HepG2 (cell line): ENCODE data around the gene ZNF513. TPM values are rescaled to one million over a fixed set of nuclear protein-coding genes. Genes with fewer than 3 reads are reported as not detected.
A peak's percentile ranks its signal among the peaks of the same experiment; 100 is the strongest.

Experiments used
- ARNTL ChIP-seq: sonication (generic); formaldehyde crosslinking; IDR thresholded peaks from 2 replicates; pipeline ENCODE4 v1.4.0; 2020; ENCODE audit warnings: mild to moderate bottlenecking, missing genetic modification reagents
- BRD4 ChIP-seq: sonication (generic); formaldehyde crosslinking; IDR thresholded peaks from 2 replicates; pipeline ENCODE4 v1.4.0; 2020; ENCODE audit warnings: missing genetic modification reagents
- CSRNP1 ChIP-seq: sonication (generic); formaldehyde crosslinking; IDR thresholded peaks from 2 replicates; pipeline ENCODE4 v1.8.1; 2023; ENCODE audit warnings: mild to moderate bottlenecking, missing genetic modification reagents
- DNMT3B ChIP-seq: conservative IDR thresholded peaks from 2 replicates; pipeline ENCODE4 v1.6.1; 2016; ENCODE audit warnings: missing biosample characterization, control low read depth
- ELF3 ChIP-seq: IDR thresholded peaks from 2 replicates; pipeline ENCODE4 v1.6.1; 2016; ENCODE audit warnings: missing genetic modification reagents, missing compliant biosample characterization
- ETV6 ChIP-seq: sonication (generic); formaldehyde crosslinking; conservative IDR thresholded peaks from 2 replicates; pipeline ENCODE4 v1.4.0; 2020; ENCODE audit warnings: missing genetic modification reagents
- FOSL2 ChIP-seq: sonication (generic); formaldehyde crosslinking; IDR thresholded peaks from 2 replicates; pipeline ENCODE4 v1.4.0; 2020; ENCODE audit warnings: missing genetic modification reagents
- KDM2A ChIP-seq: sonication (generic); formaldehyde crosslinking; IDR thresholded peaks from 2 replicates; pipeline ENCODE4 v1.4.0; 2020; ENCODE audit warnings: low read depth, missing genetic modification reagents, borderline replicate concordance
- LCORL ChIP-seq, 2 experiments: fragments of 450-650 bp in 1 of 2; sonication (generic) in 1 of 2; formaldehyde crosslinking in 1 of 2; IDR thresholded peaks; 2 replicates each; pipeline versions ENCODE4 v1.5.0 to v1.6.1; 2017 to 2020; ENCODE audit warnings: antibody characterized with exemption in 1 of 2, missing genetic modification reagents in 1 of 2
- NFE2L2 ChIP-seq: fragments of 150-350 bp; IDR thresholded peaks from 2 replicates; pipeline ENCODE4 v1.6.1; 2014; ENCODE audit warnings: low read length
- NR1H2 ChIP-seq: sonication (generic); formaldehyde crosslinking; IDR thresholded peaks from 2 replicates; pipeline ENCODE4 v1.8.1; 2022; ENCODE audit warnings: low read depth, missing genetic modification reagents, borderline replicate concordance
- NRL ChIP-seq: sonication (generic); formaldehyde crosslinking; IDR thresholded peaks from 2 replicates; pipeline ENCODE4 v1.5.0; 2020; ENCODE audit warnings: missing genetic modification reagents, mild to moderate bottlenecking, moderate library complexity, borderline replicate concordance
- RBM22 ChIP-seq: fragments of 200-400 bp; formaldehyde crosslinking; optimal IDR thresholded peaks from 2 replicates; pipeline ENCODE3; 2017; ENCODE audit warnings: mild to moderate bottlenecking, low read length, moderate library complexity
- SCMH1 ChIP-seq: sonication (generic); formaldehyde crosslinking; IDR thresholded peaks from 2 replicates; pipeline ENCODE4 v1.9.0; 2021; ENCODE audit warnings: missing genetic modification reagents, mild to moderate bottlenecking, borderline replicate concordance
- TEAD2 ChIP-seq: sonication (generic); formaldehyde crosslinking; IDR thresholded peaks from 2 replicates; pipeline ENCODE4 v1.9.0; 2021; ENCODE audit warnings: missing genetic modification reagents
- UBTF ChIP-seq: sonication (generic); formaldehyde crosslinking; IDR thresholded peaks from 2 replicates; pipeline ENCODE4 v1.4.0; 2020; ENCODE audit warnings: mild to moderate bottlenecking, missing genetic modification reagents
- ZFP37 ChIP-seq: sonication (generic); formaldehyde crosslinking; IDR thresholded peaks from 2 replicates; pipeline ENCODE4 v1.4.0; 2020; ENCODE audit warnings: missing genetic modification reagents, borderline replicate concordance
- ZNF207 ChIP-seq: fragments of 450-650 bp; IDR thresholded peaks from 2 replicates; pipeline ENCODE4 v1.6.1; 2016; ENCODE audit warnings: antibody characterized with exemption, borderline replicate concordance
- ZNF317 ChIP-seq: sonication (generic); formaldehyde crosslinking; IDR thresholded peaks from 2 replicates; pipeline ENCODE4 v1.5.0; 2020; ENCODE audit warnings: mild to moderate bottlenecking, missing genetic modification reagents
- ZNF451 ChIP-seq: sonication (generic); formaldehyde crosslinking; IDR thresholded peaks from 2 replicates; pipeline ENCODE4 v1.5.0; 2020; ENCODE audit warnings: mild to moderate bottlenecking, missing genetic modification reagents
- ZNF572 ChIP-seq: sonication (generic); formaldehyde crosslinking; IDR thresholded peaks from 2 replicates; pipeline ENCODE4 v1.5.1; 2020; ENCODE audit warnings: mild to moderate bottlenecking, missing genetic modification reagents
- ZNF607 ChIP-seq: sonication (generic); formaldehyde crosslinking; IDR thresholded peaks from 2 replicates; pipeline ENCODE4 v1.5.1; 2020; ENCODE audit warnings: missing genetic modification reagents, mild to moderate bottlenecking, borderline replicate concordance
- ZNF761 ChIP-seq: sonication (generic); formaldehyde crosslinking; conservative IDR thresholded peaks from 2 replicates; pipeline ENCODE4 v1.4.0; 2020; ENCODE audit warnings: mild to moderate bottlenecking, missing genetic modification reagents
- ZSCAN22 ChIP-seq: sonication (generic); formaldehyde crosslinking; IDR thresholded peaks from 2 replicates; pipeline ENCODE4 v1.4.0; 2020; ENCODE audit warnings: mild to moderate bottlenecking, missing genetic modification reagents
- ZSCAN29 ChIP-seq: sonication (generic); formaldehyde crosslinking; conservative IDR thresholded peaks from 2 replicates; pipeline ENCODE4 v1.4.0; 2020; ENCODE audit warnings: mild to moderate bottlenecking, missing genetic modification reagents
- ZSCAN9 ChIP-seq: IDR thresholded peaks from 2 replicates; pipeline ENCODE4 v1.6.1; 2016; ENCODE audit warnings: borderline replicate concordance
- polyA plus RNA-seq, 8 experiments: library from polyadenylated mRNA; depleted of rRNA in 3 of 8; stranded (reverse) in 7 of 8; unstranded in 1 of 8; fragments of >200 nt; fragmentation: Illumina TruSeq in 4 of 8; extraction: Trizol in 4 of 8; gene quantifications; 2 replicates each; pipeline versions ENCODE4 v1.2.1 to v1.2.3, GENCODE V29; 2011 to 2016; ENCODE audit warnings: low read depth in 4 of 8, missing spikeins in 1 of 8, mixed read lengths in 1 of 8; ENCODE audit not compliant: insufficient read depth in 1 of 8
- total RNA-seq, 5 experiments: library from RNA; depleted of rRNA; stranded (reverse); fragments of >200 nt; fragmentation: Illumina TruSeq; extraction: Trizol; gene quantifications; 2 replicates each; pipeline ENCODE4 v1.2.3, GENCODE V29; 2016; ENCODE audit warnings: low read depth in 1 of 5
- TF ChIP-seq, protein P1 (sequence below): sonication (generic); formaldehyde crosslinking; IDR thresholded peaks from 2 replicates; pipeline ENCODE4 v1.5.0; 2020; ENCODE audit warnings: mild to moderate bottlenecking, low read depth, missing genetic modification reagents, borderline replicate concordance

The ZNF513 gene
- total and polyA plus RNA-seq, 2 of the 13 experiments (the other 11 are each of a cell fraction or from before 2014, with no cell fraction given) = 4.9 to 6.3 TPM

- TF ChIP-seq, protein P1, sequence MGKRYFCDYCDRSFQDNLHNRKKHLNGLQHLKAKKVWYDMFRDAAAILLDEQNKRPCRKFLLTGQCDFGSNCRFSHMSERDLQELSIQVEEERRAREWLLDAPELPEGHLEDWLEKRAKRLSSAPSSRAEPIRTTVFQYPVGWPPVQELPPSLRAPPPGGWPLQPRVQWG = no peak
- TF ChIP-seq ZNF451 (CRISPR knock-in tag) (peak; percentile 90), ZSCAN22 (no peak), DNMT3B (CRISPR knock-in tag) (0 out of 2 replicates have a peak, but pooled peaks have one; percentile 77), CSRNP1 (CRISPR knock-in tag) (peak; percentile 96), ZSCAN9 (peak; percentile 72; the same call in 1 of the 2 replicates), ZFP37 (peak; percentile 90; the same call in 1 of the 2 replicates), BRD4 (CRISPR knock-in tag) (peak; percentile 96), ZNF317 (CRISPR knock-in tag) (peak; percentile 57), ZNF207 (no peak), ZNF761 (CRISPR knock-in tag) (peak; percentile 97), NRL (peak; percentile 73; the same call in 1 of the 2 replicates), ETV6 (CRISPR knock-in tag) (peak; percentile 93), ZNF572 (CRISPR knock-in tag) (no peak), RBM22 (peak; percentile 64), ZNF607 (CRISPR knock-in tag) (peak; percentile 94), FOSL2 (CRISPR knock-in tag) (peak; percentile 57), ZSCAN29 (CRISPR knock-in tag) (peak; percentile 87; the same call in 1 of the 2 replicates), ARNTL (CRISPR knock-in tag) (peak; percentile 48; the same call in 1 of the 2 replicates), NR1H2 (CRISPR knock-in tag) (peak; percentile 80; the same call in 1 of the 2 replicates), TEAD2 (peak; percentile 90; the same call in 1 of the 2 replicates), ELF3 (CRISPR knock-in tag) (peak; percentile 95), SCMH1 (no peak), KDM2A (peak; percentile 53; the same call in 1 of the 2 replicates), NFE2L2 (no peak), UBTF (CRISPR knock-in tag) (peak; percentile 93), LCORL (IDR thresholded peaks at IDR 0.05) (no peak), LCORL (CRISPR knock-in tag; IDR thresholded peaks at IDR 0.05) (peak; percentile 80)
These were observed 29.0 kb upstream of the ZNF513 start, which contains the start of gene PPM1G (continued) for GRCh38 chr2:27409321-27410073.
